ENCODE data around the gene TMPRSS13. TPM values are rescaled to one million over a fixed set of nuclear protein-coding genes. Genes with fewer than 3 reads are reported as not detected.
A peak's percentile ranks its signal among the peaks of the same experiment; 100 is the strongest.

TMPRSS13 gene
- total RNA-seq, 1 donor from 2014 or later = not detected

- Histone ChIP-seq H3K27me3 (no peaks in the 10 kb centered on the region), H3K27ac (no peak overlapping the region), H3K4me3 (no peak overlapping the region), H3K9me3 (no peaks in the 10 kb centered on the region), H3K36me3 (no peaks in the 10 kb centered on the region), H3K4me1 (no peaks in the 10 kb centered on the region)
- peak; percentile 23 to 87 for DNase-seq (ENCODE audit: low spot score in 2 of 2)
- TF ChIP-seq CTCF (IDR thresholded peaks at IDR 0.05) = peak; percentile 65 to 81 (median 79)
- intact Hi-C loops (cut with DNase I) = loop anchor here (1.0 kb wide), 1 partner anchor 104 kb away; no protein-coding TSS in a partner anchor
Measured at GRCh38 chr11:117946842-117947526, 17.8 kb upstream of the TMPRSS13 start.

GRCh38 chr11:117946156-117946841, 17.1 kb upstream of the TMPRSS13 start:
- no peak overlapping the region for H3K4me3 ChIP-seq
- TF ChIP-seq CTCF (IDR thresholded peaks at IDR 0.05) = no peak
- H3K27ac ChIP-seq = no peak overlapping the region
- H3K9me3 ChIP-seq = no peaks in the 10 kb centered on the region
- no peak for DNase-seq (ENCODE audit: low spot score in 2 of 2)
- H3K4me1 ChIP-seq = no peaks in the 10 kb centered on the region
- intact Hi-C loops (cut with DNase I) = no loop called here
- H3K36me3 ChIP-seq = no peaks in the 10 kb centered on the region
- H3K27me3 ChIP-seq = no peaks in the 10 kb centered on the region

- no peaks in the 10 kb centered on the region for H3K27me3 ChIP-seq
- DNase-seq (ENCODE audit: low spot score in 2 of 2) = no peak
- intact Hi-C loops (cut with DNase I) = no loop called here
- H3K36me3 ChIP-seq = no peaks in the 10 kb centered on the region
- no peaks in the 10 kb centered on the region for H3K9me3 ChIP-seq
- H3K27ac ChIP-seq = no peak overlapping the region
- TF ChIP-seq CTCF (IDR thresholded peaks at IDR 0.05) = no peak
- no peak overlapping the region for H3K4me3 ChIP-seq
- H3K4me1 ChIP-seq = no peaks in the 10 kb centered on the region
Measured at GRCh38 chr11:117945047-117945810, 16.0 kb upstream of the TMPRSS13 start.

GRCh38 chr11:117944554-117944953, 15.4 kb upstream of the TMPRSS13 start:
- H3K27ac ChIP-seq = no peak overlapping the region
- no peaks in the 10 kb centered on the region for H3K4me1 ChIP-seq
- H3K4me3 ChIP-seq = no peak overlapping the region
- H3K36me3 ChIP-seq = no peaks in the 10 kb centered on the region
- no peaks in the 10 kb centered on the region for H3K9me3 ChIP-seq
- intact Hi-C loops (cut with DNase I) = no loop called here
- H3K27me3 ChIP-seq = no peaks in the 10 kb centered on the region
- no peak for DNase-seq (ENCODE audit: low spot score in 2 of 2)
- no peak for TF ChIP-seq CTCF (IDR thresholded peaks at IDR 0.05)

GRCh38 chr11:117941976-117942654, 12.9 kb upstream of the TMPRSS13 start:
- Histone ChIP-seq H3K4me1 (no peaks in the 10 kb centered on the region), H3K27me3 (no peaks in the 10 kb centered on the region), H3K27ac (no peak overlapping the region), H3K4me3 (no peak overlapping the region), H3K36me3 (no peaks in the 10 kb centered on the region), H3K9me3 (no peaks in the 10 kb centered on the region)
- DNase-seq (ENCODE audit: low spot score in 2 of 2) = no peak
- intact Hi-C loops (cut with DNase I) = no loop called here
- TF ChIP-seq CTCF (IDR thresholded peaks at IDR 0.05) = no peak
